ENCODE data around the gene MAP2K5. TPM values are rescaled to one million over a fixed set of nuclear protein-coding genes. Genes with fewer than 3 reads are reported as not detected.

The MAP2K5 gene
- total RNA-seq, 1 experiment from 2014 or later = 15.0 TPM

GRCh38 chr15:67510597-67511190, 31.8 kb upstream of the MAP2K5 start:
- no peak overlapping the region for H3K27ac ChIP-seq (ENCODE audit: insufficient read length, low read depth, low read length)
- no peak for TF ChIP-seq CTCF (conservative IDR thresholded peaks at IDR 0.05)
- H3K4me1 ChIP-seq (ENCODE audit: insufficient read depth, low read length) = no peaks in the 10 kb centered on the region; the same call in 1 of the 2 replicates
- H2BK15ac ChIP-seq (ENCODE audit: low read depth, low read length) = no peak overlapping the region
- no peaks in the 10 kb centered on the region for H3K27me3 ChIP-seq (ENCODE audit: insufficient read depth, low read length)
- no peaks in the 10 kb centered on the region for H3K9me3 ChIP-seq (ENCODE audit: control insufficient read depth, low read depth, low read length)
- no peak overlapping the region for H3K4me2 ChIP-seq (ENCODE audit: insufficient read depth, insufficient read length, low read length)
- no peak overlapping the region for H3T11ph ChIP-seq (ENCODE audit: low read length)
- H4K5ac ChIP-seq (ENCODE audit: insufficient read length, low read depth, low read length) = no peak overlapping the region
- H2AK5ac ChIP-seq (ENCODE audit: insufficient read length, low read length) = no peak overlapping the region
- WGBS (ENCODE audit: extremely low coverage, insufficient read length, low lambda C conversion rate) = no CpG with 5 or more reads among the region's 7 CpGs
- no peaks in the 10 kb centered on the region for H4K20me1 ChIP-seq (ENCODE audit: control insufficient read depth, insufficient read depth, insufficient read length)
- H4K91ac ChIP-seq (ENCODE audit: insufficient read length, low read depth, low read length) = no peak overlapping the region
- H3K14ac ChIP-seq (ENCODE audit: insufficient read depth, low read length) = no peak overlapping the region
- H2BK120ac ChIP-seq (ENCODE audit: low read depth, low read length, poor library complexity, severe bottlenecking) = no peak overlapping the region
- Mint-ChIP-seq H3K4me3 (no peak overlapping the region), H3K27ac (no peak overlapping the region), H3K36me3 (ENCODE audit: insufficient read depth in 1 of 3, low read depth in 3 of 3) (peaks cover 0 to 14% (median 0%) of the 10 kb centered on the region in 3 experiments; a peak in 2 of 7 replicates), H3K27me3 (ENCODE audit: low read depth) (no peaks in the 10 kb centered on the region), H3K9me3 (no peaks in the 10 kb centered on the region), H3K4me1 (no peaks in the 10 kb centered on the region)
- no peaks in the 10 kb centered on the region for H3K23me2 ChIP-seq (ENCODE audit: insufficient read length, low read depth, low read length, poor library complexity, severe bottlenecking)
- no peak overlapping the region for H3K9ac ChIP-seq (ENCODE audit: extremely low read depth, insufficient read length, low read length)
- no peak overlapping the region for H2BK20ac ChIP-seq (ENCODE audit: low read depth, low read length, poor library complexity, severe bottlenecking)
- H2BK12ac ChIP-seq (ENCODE audit: insufficient read length, low read depth, low read length) = no peak overlapping the region
- no peak overlapping the region for H3K4ac ChIP-seq (ENCODE audit: low read depth, low read length)
- DNase-seq = no peak
- no peak overlapping the region for H3K56ac ChIP-seq (ENCODE audit: insufficient read length, low read depth, low read length)
- H2AFZ ChIP-seq (ENCODE audit: low read length) = no peak overlapping the region
- H3K79me2 ChIP-seq (ENCODE audit: insufficient read depth, low read length) = no peaks in the 10 kb centered on the region
- H4K8ac ChIP-seq (replicated peaks; ENCODE audit: insufficient read length, low read depth, low read length) = no peak overlapping the region
- no peak overlapping the region for H2BK5ac ChIP-seq (ENCODE audit: insufficient read length, low read length)
- H3K79me1 ChIP-seq (ENCODE audit: insufficient read depth, low read depth, low read length, poor library complexity, severe bottlenecking) = no peaks in the 10 kb centered on the region
- H3K23ac ChIP-seq (ENCODE audit: insufficient read length, low read depth, low read length) = no peak overlapping the region
- no peak overlapping the region for H3K18ac ChIP-seq (ENCODE audit: insufficient read length, low read depth, low read length)
